Measurements from ENCODE around the gene WDR59. TPM values are rescaled to one million over a fixed set of nuclear protein-coding genes. Genes with fewer than 3 reads are reported as not detected.

The WDR59 gene
- total RNA-seq, 6 experiments from 2014 or later, result 23.2 to 69.5 (median 48.3) TPM

DNA sequence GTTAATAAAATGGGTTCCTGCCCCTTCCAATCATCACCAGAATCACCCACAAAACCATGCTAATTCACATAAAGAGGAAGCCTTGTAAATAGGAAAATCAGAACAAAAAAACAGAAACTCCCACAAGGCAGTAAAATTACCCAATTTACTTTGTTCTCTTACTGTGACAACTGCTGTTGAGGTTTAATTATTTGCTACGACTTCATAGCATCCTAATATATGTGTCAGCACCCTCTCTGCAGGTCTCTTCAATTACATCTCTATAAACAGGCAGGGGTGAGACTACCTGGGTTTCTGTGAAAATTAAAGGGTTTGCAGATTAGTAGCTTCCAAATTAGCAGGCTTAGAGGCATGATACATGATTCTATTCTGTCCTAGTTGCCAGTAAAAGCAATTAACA, 2.7 kb downstream of the WDR59 start:
- intact Hi-C loops (cut with DNase I), result no loop called here

GRCh38 chr16:74975591-74975990, 9.3 kb downstream of the WDR59 start:
- DNase-seq (no peak), ATAC-seq (no peak)
- Histone ChIP-seq H3K27ac (no peak overlapping the region), H3K9me3 (no peaks in the 10 kb centered on the region), H3K36me3 (peaks cover 0 to 2% (median 0%) of the 10 kb centered on the region in 4 donors), H3K4me1 (no peaks in the 10 kb centered on the region), H3K27me3 (no peaks in the 10 kb centered on the region), H3K4me3 (no peak overlapping the region)
- 78% methylated on average over 3 of the region's 5 CpGs for WGBS (ENCODE audit: insufficient coverage, low coverage, low lambda C conversion rate, missing lambda C conversion rate)
- TF ChIP-seq, protein P1, sequence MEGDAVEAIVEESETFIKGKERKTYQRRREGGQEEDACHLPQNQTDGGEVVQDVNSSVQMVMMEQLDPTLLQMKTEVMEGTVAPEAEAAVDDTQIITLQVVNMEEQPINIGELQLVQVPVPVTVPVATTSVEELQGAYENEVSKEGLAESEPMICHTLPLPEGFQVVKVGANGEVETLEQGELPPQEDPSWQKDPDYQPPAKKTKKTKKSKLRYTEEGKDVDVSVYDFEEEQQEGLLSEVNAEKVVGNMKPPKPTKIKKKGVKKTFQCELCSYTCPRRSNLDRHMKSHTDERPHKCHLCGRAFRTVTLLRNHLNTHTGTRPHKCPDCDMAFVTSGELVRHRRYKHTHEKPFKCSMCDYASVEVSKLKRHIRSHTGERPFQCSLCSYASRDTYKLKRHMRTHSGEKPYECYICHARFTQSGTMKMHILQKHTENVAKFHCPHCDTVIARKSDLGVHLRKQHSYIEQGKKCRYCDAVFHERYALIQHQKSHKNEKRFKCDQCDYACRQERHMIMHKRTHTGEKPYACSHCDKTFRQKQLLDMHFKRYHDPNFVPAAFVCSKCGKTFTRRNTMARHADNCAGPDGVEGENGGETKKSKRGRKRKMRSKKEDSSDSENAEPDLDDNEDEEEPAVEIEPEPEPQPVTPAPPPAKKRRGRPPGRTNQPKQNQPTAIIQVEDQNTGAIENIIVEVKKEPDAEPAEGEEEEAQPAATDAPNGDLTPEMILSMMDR (IDR thresholded peaks at IDR 0.05), result no peak
- TF ChIP-seq POLR2A (IDR thresholded peaks at IDR 0.05), result no peak
- intact Hi-C loops (cut with DNase I), result no loop called here

More for the DNA sequence above, 2.7 kb downstream of the WDR59 start:
- H3K36me3 ChIP-seq, result peaks cover 0 to 2% (median 0%) of the 10 kb centered on the region in 4 donors
- H3K27ac ChIP-seq, result no peak overlapping the region
- H3K4me3 ChIP-seq, result no peak overlapping the region
- 21% methylated on average over 1 of the region's 1 CpG for WGBS (ENCODE audit: insufficient coverage, low coverage, low lambda C conversion rate, missing lambda C conversion rate)
- peaks cover 0 to 16% (median 0%) of the 10 kb centered on the region in 4 donors for H3K4me1 ChIP-seq
- no peaks in the 10 kb centered on the region for H3K27me3 ChIP-seq
- ATAC-seq (no peak), DNase-seq (no peak)
- H3K9me3 ChIP-seq, result no peaks in the 10 kb centered on the region
- TF ChIP-seq POLR2A (IDR thresholded peaks at IDR 0.05), result no peak
- TF ChIP-seq, protein P1 (IDR thresholded peaks at IDR 0.05), result no peak

GRCh38 chr16:74973304-74973703, 11.6 kb downstream of the WDR59 start:
- WGBS (ENCODE audit: insufficient coverage, low coverage, low lambda C conversion rate, missing lambda C conversion rate), result 86% methylated on average over 7 of the region's 10 CpGs
- DNase-seq (no peak), ATAC-seq (no peak)
- Histone ChIP-seq H3K9me3 (no peaks in the 10 kb centered on the region), H3K4me3 (no peak overlapping the region), H3K36me3 (peaks cover 0 to 2% (median 0%) of the 10 kb centered on the region in 4 donors), H3K27ac (no peak overlapping the region), H3K27me3 (no peaks in the 10 kb centered on the region), H3K4me1 (no peaks in the 10 kb centered on the region)
- intact Hi-C loops (cut with DNase I), result no loop called here
- TF ChIP-seq, protein P1 (IDR thresholded peaks at IDR 0.05), result no peak
- TF ChIP-seq POLR2A (IDR thresholded peaks at IDR 0.05), result no peak

GRCh38 chr16:74954763-74955162, 30.2 kb downstream of the WDR59 start:
- 82% methylated on average over 4 of the region's 4 CpGs for WGBS (ENCODE audit: insufficient coverage, low coverage, low lambda C conversion rate, missing lambda C conversion rate)
- no peak for ATAC-seq

More at GRCh38 chr16:74954763-74955162, 30.2 kb downstream of the WDR59 start:
- no peak overlapping the region for H3K4me3 ChIP-seq
- no peak for DNase-seq
- TF ChIP-seq, protein P1 (IDR thresholded peaks at IDR 0.05), result no peak
- TF ChIP-seq POLR2A (IDR thresholded peaks at IDR 0.05), result no peak
- no peaks in the 10 kb centered on the region for H3K9me3 ChIP-seq
- H3K27me3 ChIP-seq, result no peaks in the 10 kb centered on the region
- H3K27ac ChIP-seq, result no peak overlapping the region
- no peaks in the 10 kb centered on the region for H3K4me1 ChIP-seq
- peaks cover 0 to 40% (median 10%) of the 10 kb centered on the region in 4 donors for H3K36me3 ChIP-seq
- intact Hi-C loops (cut with DNase I), result no loop called here

All from right lobe of liver (tissue), 6 donors.